ENCODE measurements around the gene DMXL1.

- TF ChIP-seq CTCF (IDR thresholded peaks at IDR 0.05; ENCODE audit: low read depth, low read length) (no peak), EZH2phosphoT487 (IDR thresholded peaks at IDR 0.05; ENCODE audit: low read depth) (no peak)
Measured at GRCh38 chr5:119105971-119106370, 35.1 kb downstream of the DMXL1 start.

Data from OCI-LY3 (cell line).